Measurements from ENCODE around the gene MLLT3.

MLLT3 gene

DNA sequence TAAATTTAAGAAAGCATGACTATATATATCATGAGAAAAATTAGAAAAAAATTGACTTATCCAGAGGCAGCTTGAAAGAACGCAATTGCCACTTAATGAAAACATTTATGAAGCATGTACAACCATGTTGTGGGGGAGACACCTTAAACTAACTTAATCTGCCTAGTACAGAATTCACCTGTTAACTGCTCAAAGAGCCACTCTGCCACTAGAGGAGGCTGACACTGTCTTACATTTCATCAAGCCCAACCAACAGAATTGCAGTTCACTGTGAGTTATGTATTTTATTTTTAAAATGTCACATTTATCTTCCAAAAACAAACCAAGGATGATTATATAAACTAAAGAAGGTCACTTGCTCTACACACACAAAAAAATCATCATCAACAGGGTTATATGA is 252.9 kb downstream of the MLLT3 start:
- no peak for DNase-seq

- no peak for DNase-seq
These were observed 254.4 kb downstream of the MLLT3 start for GRCh38 chr9:20367855-20368254.

DNA sequence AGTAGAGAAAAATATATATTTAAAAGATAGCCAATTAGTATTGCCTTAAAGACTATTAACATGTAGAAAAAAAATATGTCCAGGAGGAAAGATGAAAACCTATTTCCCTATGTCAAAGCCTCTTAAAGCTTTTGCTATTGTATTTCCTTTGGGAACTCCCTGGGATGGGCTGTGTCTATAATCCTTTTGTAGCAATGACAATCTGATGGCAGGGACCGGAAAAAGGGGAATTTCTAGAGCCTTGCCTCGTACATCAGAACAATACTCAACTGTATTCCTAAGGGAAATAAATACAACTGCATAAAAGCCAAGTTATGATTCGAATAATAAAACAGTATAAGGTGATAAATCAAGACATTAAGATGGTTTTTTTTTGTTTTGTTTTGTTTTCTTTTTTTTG is 257.3 kb downstream of the MLLT3 start:
- DNase-seq = no peak

DNA sequence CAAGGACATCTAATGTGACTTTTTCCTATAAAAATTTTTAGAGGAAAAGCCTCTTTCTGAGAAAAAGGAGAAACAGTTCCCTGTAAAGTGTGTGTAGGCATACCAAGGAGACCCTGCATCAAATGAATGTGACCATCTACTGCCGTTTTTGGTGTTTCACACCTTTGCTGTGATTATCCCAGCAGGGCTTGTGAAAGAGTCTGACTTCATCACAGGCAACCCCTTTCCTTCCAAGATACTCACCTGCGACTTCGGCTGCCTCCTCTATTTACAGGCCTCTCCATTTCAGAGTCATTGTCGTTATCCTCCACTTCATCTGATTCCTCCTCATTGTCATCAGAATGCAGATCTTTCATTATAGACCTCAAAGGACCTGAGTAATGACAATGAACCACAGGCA is 259.1 kb downstream of the MLLT3 start:
- DNase-seq = no peak

GRCh38 chr9:20361656-20362570 is 260.4 kb downstream of the MLLT3 start:
- no peak for DNase-seq

GRCh38 chr9:20361229-20361628 is 261.1 kb downstream of the MLLT3 start:
- no peak for DNase-seq

DNA sequence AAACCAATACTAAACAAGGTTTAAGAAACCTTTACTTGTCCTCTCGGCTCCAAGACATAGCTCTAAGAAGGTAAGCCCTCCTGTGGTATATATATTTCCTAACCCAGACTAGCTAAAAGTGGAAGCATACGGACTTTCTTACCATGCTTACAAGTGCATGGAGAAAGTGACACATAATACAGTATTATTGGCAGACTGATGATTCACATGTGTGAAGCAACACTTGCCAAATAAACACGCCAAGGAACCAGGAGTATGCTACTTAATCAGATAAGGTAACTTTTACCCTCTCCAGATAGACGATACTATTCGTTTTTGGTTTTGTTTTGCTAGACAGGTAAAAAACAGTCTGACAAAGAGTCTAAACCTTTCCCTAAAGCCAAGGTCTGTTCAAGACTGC is 264.1 kb downstream of the MLLT3 start:
- no peak for DNase-seq

DNA sequence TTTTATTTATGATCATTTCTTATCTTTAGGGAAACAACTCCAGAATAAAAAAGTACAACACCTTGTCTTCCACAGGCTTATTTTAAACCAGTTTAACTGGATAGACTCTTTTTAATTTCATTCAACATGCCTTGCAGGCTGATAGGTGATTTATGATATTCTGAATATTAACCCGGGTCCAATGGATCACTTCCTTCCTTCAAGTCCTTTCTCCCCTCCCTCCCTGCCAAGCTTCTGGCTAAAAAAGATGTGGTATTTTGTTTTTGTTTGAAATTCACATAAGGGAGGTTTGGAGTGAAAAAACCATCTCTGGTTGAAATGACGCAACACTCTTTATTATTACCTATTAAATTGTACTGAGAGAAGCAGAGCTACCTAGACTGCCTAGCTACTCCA is 265.3 kb downstream of the MLLT3 start:
- DNase-seq = no peak

DNA sequence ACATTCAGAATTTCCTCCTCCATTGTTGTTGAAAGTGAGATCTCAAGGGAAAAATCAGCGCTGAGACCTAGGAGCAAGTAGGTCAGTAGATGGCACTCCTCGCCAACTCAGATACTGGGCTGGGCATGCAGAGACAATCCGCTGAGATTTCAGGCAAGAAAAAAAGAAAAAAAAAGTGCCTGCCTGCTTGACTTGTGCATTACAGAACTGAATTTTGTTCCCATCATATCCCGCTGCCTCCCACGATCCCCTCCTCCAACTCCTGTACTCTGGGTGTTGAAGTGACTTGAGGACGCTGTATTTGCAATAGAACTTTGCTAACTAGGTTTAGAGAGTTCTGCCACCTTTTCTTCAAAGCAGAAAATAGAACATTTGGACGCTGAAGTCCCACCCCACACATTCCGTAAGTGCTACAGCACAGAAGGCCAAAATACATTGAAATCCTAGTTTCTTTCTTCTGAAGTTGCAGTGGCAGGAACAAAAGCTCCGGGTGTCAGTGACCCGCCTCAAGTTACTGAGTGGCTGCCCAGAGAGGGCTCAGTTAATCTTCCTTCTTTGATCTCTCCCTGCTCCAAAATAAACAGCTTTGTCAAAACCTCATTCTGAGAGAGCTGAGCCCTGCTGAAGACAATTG is 265.8 kb downstream of the MLLT3 start:
- DNase-seq = no peak

DNA sequence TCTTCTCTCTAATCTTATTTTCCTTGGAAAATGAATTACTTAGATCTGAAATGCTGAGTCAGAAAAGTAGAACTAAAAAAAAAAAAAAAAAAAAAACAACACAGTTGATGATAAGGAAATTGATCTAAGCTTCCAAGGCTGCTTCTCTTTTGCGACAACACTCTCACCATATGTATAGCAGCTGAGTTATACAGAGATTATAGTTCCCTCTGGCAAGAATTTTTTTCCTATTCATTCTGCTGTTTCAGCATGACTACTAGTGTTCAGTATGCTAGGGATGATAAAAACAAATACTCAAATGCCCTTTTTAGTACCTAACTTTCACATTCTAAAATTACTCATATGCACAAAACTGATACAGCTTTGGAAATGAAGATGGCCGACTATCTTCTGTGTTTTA is 267.3 kb downstream of the MLLT3 start:
- no peak for DNase-seq

DNA sequence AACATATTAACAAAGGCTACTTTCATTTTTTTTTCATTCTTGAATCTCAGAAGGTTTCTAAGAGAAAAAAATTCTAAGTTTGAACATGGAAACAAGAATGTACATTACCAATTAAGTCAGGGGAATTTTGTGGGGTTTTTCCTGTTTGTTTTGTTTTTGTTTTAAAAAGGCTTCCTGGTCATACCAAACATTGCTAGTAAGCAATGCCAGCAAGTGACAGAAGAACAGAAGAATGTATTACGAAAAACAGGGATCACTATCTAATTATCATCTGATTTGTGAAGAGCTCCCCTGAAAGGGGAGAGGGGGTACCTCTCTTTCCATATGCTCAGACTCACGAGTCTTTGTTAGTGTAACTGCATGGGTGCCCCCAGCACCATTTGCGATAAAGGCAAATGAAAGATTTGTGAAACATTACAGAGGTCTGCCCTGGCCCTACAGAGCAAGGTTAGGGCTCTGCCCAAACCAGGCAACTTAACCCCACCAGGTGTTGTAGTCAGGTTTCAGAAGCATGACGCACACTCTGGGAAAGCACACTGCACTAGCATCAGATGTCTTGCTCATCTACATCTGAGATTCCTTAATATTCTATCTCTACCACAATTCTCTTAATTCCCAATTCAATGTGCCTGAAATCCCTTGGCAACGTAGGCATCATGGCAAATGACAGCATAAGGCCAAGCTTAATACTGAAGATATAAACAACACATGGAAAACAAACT is 268.2 kb downstream of the MLLT3 start:
- DNase-seq = no peak

GRCh38 chr9:20353524-20353923 is 268.8 kb downstream of the MLLT3 start:
- DNase-seq = no peak

- no peak for DNase-seq
These were observed 269.7 kb downstream of the MLLT3 start for GRCh38 chr9:20352591-20352990.

GRCh38 chr9:20351715-20352114 is 270.6 kb downstream of the MLLT3 start:
- DNase-seq = no peak

DNA sequence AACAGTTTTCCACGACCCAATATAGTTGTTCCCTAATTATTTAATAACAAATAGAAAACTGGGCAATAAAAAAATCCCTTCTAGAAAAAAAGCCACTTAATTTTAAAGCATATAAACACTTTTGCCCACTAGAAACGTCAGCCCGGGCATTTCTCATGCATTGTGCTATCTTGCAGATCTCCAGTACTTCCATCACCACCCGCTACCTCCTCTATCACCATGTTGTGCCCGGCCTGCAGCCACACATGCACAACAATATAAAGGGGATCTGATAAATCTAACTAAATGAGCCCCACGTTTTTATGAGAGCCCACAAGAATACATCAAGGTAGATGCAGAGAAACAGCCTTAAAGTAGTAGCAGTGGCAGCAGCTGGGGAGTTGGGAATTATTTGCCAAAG is 272.7 kb downstream of the MLLT3 start:
- no peak for DNase-seq

- DNase-seq = no peak
These were observed 279.0 kb downstream of the MLLT3 start for GRCh38 chr9:20343325-20343724.

GRCh38 chr9:20340511-20340861 is 281.8 kb downstream of the MLLT3 start:
- no peak for DNase-seq

- no peak for DNase-seq
These were observed 286.5 kb downstream of the MLLT3 start for GRCh38 chr9:20335668-20336332.

DNA sequence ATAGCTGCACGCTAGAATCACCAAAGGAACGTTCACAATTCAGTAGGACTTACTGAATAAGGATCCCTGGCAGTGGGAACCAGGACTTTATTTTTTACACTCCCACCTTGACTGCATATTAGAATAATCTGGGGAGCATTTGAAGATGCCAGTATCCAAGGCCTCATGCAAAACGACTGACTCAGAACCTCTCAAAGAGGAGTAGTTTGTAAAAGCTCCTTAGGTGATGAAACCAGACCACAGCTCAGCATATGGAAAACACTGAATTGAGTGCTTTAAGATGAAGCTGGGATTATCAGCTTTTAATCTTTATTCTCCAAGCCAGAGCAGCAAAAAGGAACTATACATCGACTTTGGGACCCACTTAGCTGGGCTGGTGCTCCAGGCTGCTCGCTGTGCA is 288.3 kb downstream of the MLLT3 start:
- DNase-seq = no peak

DNA sequence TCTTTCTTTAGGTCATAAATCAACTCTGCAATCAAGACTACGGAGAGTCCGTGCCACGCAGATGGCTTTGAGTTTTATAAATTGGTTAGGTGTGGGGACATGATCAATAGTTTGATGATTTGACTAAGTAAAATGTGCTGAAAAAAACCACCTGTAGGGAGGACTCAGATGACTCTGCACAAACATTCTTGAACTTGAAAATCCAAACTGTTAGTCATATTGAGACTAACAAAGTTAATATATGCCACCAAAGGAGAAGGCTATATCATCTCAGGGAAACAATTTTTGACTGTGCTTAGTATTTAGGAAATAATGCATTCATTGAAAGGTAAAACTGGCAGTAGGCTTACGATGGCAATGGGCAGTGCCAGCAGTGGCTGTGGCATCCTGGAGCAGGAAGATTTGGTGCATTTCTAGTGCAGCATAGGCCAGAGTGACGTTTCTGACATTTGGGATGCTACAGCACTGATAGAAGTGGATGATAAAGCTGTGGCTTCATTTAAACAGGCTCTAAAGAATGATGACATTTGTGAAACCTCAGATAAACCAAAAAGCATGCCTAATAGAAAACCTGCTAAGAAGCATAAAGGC is 291.1 kb downstream of the MLLT3 start:
- no peak for DNase-seq

- no peak for DNase-seq
These were observed 291.6 kb downstream of the MLLT3 start for GRCh38 chr9:20330688-20331087.

- no peak for DNase-seq
These were observed 295.8 kb downstream of the MLLT3 start for GRCh38 chr9:20326516-20326915.

GRCh38 chr9:20325008-20325407 is 297.3 kb downstream of the MLLT3 start:
- no peak for DNase-seq

All from GF-D8 (cell line).